HG03159 (cell line): Measurements from ENCODE around the gene USP10.
A peak's percentile ranks its signal among the peaks of the same experiment; 100 is the strongest.

Experiments
- ATAC-seq: cut with Tn5 transposase; IDR thresholded peaks from one replicate; pipeline ENCODE4 v1.9.1; 2021; ENCODE audit warnings: mild to moderate bottlenecking, moderate library complexity; ENCODE audit not compliant: unreplicated experiment

The USP10 gene, protein sequence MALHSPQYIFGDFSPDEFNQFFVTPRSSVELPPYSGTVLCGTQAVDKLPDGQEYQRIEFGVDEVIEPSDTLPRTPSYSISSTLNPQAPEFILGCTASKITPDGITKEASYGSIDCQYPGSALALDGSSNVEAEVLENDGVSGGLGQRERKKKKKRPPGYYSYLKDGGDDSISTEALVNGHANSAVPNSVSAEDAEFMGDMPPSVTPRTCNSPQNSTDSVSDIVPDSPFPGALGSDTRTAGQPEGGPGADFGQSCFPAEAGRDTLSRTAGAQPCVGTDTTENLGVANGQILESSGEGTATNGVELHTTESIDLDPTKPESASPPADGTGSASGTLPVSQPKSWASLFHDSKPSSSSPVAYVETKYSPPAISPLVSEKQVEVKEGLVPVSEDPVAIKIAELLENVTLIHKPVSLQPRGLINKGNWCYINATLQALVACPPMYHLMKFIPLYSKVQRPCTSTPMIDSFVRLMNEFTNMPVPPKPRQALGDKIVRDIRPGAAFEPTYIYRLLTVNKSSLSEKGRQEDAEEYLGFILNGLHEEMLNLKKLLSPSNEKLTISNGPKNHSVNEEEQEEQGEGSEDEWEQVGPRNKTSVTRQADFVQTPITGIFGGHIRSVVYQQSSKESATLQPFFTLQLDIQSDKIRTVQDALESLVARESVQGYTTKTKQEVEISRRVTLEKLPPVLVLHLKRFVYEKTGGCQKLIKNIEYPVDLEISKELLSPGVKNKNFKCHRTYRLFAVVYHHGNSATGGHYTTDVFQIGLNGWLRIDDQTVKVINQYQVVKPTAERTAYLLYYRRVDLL

DNA sequence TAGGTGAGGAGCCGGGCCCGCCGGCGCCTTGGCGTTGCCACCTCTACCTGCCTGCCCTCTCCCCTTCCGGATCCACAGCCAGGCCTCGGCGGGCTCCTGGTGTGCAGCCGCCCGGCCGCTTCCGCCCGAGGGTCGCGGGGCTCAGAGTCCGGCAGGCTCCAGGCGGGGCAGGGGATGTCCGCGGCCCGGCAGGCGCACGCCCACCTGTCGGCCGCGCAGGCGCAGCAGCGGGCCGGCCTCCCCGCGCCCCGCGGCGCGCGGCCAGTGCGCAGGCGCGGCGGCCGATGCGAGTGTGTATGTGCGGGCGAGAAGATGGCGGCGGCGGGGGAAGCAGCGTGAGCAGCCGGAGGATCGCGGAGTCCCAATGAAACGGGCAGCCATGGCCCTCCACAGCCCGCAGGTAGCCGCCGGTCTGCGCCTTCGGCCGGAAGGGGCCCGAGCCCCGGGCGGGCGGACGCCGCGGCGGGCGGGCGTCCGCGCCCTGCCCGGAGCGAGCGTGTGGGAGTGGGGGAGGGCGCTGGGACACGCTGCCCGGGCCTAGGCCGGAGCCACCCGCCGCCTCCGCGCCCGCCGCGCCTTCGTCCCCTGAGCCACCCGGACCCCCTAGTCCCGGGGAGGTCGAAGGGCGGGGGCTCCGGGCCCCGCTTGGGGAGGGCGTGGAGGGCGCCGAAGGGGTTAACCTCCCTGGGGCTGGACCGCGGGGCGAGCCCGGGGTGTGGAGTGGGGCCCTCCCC is at the start of gene USP10:
Gene USP10 (plus strand): TSS at position 289 of the 734 bp plus-strand sequence. CDS start 91 bp downstream, at position 380.
- ATAC-seq = peak; percentile 73

DNA sequence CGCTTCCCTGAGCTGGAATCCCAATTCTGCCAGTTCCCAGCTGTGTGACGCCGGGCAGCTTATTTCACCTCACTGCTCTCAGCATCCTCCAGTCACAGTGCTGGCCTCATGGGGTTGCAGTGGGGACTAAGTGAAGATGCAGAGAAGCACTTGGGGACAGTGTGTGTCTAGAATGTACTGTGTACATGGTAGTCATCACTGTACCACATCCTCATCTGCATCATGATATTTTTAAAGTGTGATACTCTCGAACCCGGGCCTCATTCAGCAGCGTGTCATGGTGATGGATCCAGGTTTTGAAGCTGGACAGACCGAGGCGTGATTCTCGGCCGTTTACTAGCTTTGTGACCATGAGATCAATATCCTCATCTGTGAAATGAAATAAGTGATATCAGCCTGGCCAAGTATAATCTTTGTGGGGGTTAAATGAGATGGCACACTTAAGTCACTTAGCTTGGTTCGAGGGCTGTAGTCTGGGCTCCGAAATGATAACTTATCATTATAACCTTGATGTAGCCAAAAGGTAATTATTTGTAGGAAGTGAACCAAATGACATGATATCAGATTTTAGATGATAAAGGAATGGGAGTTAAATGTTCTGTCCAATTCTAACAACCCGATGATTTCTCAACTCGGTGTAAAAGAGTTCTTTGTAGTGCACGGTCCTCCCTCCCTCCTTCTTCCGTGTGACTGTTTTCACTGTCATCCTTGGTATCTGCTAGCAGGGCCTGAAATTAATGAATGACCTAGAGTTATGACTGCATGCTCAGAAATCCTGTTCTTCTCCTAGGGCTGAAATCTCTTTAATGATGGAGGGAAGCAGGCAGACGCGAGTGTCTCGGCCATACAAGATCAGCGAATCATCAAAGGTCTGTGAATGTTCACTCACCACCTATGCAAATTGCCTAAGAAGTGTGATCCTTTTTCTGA is 49.5 kb upstream of the USP10 start:
- no peak for ATAC-seq

DNA sequence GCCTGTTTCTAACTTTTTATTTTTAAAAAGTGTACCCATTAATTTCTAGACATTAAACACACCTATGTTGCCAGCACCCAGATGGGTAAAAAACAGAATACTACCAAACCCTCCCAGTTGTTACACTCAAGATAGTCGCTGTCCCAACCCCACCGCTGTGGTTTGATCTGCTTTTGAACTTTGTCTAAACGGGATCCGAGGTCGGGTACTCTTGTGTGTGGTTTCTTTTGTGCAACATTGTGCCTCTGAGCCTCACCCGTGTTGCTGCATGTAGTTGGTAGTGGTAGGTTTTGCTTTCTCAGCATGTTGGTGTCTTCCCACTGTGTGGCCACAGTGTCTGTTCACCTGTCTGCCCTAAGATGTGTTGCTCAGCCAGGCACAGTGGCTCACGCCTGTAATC is 47.2 kb upstream of the USP10 start:
- ATAC-seq = no peak

DNA sequence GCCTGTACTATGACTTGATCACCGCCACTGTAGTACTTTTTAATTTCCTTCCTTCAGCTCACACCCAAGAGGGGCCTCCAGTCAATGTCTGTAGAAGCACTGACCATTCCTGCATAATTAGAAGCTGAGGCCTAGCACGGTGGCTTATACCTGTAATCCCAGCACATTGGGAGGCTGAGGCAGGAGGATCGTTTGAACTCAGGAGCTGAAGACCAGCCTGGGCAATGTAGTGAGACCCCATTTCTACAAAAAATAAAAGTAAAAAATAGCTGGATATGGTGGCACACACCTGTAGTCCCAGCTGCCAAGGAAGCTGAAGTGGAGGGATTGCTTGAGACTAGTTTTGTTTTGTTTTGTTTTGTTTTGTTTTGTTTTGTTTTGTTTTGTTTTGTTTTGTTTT is 45.6 kb upstream of the USP10 start:
- ATAC-seq = no peak

DNA sequence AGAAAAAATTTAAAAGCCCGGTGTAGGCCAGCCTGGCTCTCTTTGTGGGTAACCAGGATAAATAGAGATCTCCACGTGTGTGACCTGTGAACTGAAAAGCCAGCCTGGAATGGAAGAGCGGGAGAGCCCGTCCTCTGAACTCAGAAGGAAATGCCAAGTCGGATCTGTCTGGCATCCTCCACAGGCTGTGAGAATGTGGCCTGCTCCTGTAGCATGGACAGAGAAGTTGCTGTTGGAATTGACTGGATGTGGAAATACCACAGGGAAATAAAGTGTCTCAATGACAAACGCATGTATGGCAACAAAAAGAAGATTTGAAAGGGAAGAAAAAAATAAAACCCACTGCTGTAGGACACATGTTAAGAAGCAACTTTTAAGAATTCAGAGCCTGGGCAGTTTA is 44.8 kb upstream of the USP10 start:
- ATAC-seq = no peak

DNA sequence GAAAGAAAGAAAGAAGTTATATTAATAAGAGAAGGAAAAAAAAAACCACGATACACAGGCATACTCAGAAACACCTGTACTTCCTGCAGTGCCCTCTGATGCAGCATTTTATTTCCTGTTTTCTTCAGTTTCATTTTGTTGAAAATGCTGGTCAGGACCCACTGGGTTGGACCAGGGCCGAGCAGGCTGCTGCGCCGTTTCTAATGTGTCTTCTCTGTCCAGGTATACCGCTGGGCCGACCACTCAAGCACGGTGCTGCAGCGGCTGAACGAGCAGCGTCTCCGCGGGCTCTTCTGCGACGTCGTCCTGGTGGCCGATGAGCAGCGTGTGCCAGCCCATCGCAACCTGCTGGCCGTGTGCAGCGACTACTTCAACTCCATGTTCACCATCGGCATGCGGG is 43.2 kb upstream of the USP10 start:
- no peak for ATAC-seq

DNA sequence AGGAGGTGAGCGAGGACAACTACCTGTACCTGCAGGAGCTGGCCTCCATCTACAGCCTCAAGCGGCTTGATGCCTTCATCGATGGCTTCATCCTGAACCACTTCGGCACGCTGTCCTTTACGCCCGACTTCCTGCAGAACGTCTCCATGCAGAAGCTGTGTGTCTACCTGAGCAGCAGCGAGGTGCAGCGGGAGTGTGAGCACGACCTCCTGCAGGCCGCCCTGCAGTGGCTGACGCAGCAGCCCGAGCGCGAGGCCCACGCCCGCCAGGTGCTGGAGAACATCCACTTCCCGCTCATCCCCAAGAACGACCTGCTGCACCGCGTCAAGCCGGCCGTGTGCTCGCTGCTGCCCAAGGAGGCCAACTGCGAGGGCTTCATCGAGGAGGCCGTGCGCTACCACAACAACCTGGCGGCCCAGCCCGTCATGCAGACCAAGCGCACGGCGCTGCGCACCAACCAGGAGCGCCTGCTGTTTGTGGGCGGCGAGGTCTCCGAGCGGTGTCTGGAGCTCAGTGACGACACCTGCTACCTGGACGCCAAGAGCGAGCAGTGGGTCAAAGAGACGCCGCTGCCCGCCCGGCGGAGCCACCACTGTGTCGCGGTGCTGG is 42.5 kb upstream of the USP10 start:
- no peak for ATAC-seq

DNA sequence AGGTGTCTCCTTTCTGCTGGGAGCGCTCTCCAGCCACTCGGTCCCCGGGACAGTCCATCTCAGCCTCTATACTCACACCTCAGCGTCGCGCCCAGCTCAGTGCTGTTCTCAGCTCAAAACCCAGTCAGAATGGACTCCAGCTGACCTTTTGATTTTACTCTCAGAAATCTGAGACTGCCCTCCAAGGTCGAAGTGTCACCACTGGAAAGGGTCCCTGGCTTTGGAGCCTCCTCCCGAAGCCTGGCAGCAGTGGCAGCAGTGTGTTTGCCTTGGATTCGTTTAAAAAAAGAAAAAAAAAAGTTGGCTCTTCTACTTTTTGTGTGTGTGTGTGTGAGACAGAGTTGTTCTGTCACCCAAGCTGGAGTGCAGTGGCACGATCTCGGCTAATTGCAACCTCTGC is 41.1 kb upstream of the USP10 start:
- no peak for ATAC-seq

DNA sequence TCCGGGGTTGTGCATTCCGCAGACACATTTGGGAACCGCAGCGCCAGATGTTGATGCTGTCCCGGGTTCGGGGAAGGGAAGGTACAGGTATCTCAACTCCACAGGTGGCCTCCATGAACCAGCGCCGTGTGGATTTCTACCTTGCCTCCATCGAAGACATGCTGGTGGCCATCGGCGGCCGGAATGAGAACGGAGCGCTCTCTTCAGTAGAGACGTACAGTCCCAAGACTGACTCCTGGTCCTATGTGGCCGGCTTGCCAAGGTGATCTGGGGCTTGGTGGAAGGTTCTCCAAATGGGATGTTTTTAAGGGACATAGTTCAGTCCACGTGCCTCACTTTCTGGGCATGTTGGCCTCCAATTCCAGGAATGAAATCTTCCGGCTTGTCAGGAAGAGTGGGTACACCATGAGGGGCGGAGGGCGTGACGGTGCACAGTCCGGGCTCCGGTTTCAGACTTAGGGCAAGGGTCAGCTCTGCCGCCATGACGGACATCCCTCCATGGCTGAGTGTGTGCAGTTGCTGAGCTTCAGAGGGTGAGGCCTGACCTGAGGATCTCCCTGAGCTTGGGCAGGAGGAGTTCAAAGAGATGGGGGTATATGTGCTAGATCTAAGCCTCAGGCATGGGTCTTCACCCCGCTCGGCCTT is 40.0 kb upstream of the USP10 start:
- no peak for ATAC-seq

DNA sequence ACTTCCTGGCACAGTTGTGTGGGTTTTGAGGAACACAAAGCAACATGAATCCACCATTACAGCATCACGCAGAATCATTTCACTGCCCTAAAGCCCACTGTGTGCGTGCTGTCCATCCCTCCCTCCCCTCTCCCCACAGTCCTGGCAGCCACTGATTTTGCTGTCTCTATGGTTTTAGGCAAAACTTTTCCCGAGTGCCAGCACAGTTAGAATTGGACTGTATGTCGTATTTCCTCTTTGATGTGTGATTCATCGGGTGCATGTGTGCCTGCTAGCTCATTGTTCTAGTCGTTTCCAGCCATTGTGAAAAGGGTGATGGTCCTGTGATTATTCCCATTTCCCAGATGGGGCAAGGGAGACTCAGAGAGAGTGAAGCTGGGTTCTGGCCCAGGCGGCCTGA is 38.8 kb upstream of the USP10 start:
- no peak for ATAC-seq

DNA sequence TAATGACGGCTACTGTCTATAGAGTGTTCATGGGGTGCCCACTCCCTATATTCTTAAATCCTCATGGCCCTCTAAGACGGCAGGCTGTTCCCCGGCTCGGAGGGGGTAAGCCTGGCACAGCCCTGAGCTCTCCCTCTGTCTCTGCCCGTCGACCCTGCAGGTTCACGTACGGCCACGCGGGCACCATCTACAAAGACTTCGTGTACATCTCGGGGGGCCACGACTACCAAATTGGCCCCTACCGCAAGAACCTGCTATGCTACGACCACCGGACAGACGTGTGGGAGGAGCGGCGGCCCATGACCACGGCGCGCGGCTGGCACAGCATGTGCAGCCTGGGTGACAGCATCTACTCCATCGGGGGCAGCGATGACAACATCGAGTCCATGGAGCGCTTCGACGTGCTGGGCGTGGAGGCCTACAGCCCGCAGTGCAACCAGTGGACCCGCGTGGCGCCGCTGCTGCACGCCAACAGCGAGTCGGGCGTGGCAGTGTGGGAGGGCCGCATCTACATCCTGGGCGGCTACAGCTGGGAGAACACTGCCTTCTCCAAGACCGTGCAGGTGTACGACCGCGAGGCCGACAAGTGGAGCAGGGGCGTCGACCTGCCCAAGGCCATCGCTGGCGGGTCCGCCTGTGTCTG is 38.3 kb upstream of the USP10 start:
- no peak for ATAC-seq

DNA sequence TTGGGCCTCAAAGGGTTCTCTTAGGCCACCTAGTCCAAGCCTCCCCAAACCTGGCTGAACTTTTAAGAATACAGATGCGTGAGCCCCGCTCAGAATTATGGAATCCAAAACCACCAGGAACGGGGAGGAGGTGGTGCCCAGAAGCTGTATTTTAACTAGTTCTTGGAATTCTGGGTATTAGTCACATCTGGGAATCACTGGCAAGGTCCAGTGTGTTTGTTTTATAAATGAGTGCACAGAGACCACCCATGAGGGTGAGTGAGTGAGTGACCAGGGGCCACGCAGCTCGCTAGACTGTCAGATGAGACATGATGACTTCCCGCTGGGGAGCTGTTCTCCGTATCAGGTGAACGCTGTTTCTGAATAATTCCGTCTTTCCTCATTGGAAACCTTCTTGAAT is 37.3 kb upstream of the USP10 start:
- ATAC-seq = no peak

DNA sequence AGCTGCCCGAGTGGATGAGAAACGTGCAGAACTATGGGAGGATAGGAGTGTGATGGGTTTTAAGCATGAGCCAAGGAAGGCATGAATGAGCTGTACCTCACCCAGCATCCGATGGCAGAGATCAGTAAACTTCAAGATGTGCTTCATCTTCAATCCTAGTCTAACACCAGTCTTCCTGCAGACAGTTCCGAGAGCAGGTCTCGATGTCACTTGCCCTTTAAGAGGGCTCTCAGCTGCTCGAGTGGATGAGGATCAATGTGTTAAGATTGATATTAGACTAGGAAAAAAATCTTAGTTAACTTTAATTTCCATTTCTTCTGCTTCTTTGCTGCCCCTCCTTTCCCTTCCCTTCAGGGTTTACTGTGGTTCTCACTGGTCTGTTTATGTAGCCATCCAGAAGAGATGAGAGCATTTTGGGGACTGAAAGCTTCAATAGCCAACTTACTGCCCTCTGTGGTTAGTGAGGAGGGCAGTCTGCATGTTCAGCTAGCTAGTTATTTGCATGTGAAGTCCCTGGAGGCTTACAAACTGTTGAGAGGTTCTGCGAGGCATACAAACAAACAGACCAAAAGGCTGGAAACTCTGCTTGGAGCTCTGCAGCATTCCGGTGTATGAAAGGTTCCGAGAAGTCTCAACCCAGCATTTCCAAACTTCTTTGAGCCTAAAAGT is 36.2 kb upstream of the USP10 start:
- peak; percentile 83 for ATAC-seq

DNA sequence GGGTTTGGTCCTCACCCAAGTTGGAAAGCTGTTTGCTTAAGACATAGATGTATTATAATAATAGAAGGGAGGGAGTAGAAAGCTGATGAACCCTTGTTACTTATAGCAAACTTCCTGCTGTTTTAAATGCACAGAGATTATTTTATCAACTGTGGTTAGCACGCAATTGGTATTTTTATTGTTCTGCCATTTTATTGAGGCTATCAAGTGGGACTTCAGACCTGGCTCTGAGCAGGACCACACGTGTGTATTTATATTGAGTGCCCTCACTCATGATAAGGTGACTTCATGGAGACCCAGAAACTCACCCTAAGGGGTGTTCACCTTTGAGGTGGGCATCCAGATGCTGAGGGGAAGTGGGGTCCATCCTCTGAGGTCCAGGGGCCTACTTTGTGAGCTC is 34.4 kb upstream of the USP10 start:
- no peak for ATAC-seq

DNA sequence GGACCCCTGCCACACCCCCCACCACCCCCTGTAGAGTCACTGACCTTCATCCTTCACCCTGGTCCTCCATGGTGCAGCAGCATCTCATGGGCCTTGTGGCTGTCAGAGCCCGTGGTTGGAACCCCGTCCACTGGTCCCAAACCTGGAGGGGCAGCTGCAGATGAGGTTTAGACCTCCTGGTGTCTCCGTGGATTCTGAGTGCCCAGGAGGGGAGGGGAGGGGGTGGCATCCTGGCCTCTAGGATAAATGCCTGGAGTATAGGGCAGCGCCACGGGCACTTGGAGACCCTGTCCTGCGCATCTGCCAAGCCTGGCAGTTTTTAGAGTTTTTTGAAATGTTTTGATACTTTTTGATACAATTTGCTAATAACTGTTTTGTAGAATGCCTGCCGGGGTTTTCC is 34.0 kb upstream of the USP10 start:
- ATAC-seq = no peak

DNA sequence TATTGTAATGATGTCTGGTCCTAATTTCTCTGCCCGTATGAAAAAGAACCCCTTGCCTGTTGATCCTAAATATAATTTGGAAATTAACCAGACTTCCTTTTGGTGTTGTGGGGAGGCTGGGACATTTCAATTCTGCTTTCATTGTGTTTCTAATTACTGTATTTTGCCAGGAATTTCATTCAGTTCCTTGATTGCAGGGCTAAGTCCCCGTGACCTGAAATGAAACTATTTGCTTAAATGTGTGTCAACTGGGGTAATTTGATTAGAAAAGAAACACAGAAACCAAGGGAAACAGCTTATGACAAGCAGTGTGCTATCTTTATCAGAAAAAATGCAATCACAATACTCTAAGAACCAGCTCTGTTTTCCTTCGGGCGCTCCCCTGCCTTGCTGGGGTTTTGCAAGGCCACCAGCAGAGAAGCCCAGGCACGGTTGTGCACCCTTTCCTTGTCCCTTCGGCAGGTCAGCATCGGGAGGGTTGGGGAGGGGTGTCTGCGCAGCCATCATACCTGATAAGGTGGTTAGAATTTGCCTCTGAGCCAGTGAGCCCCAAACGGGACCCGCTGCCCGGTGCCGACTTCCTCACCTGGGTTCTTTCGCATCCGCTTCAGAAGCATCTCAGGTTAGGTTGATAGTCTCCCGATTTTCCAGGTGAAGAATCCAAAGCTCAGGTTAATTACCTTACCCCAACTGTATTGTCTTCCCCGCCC is 32.0 kb upstream of the USP10 start:
- ATAC-seq = no peak

DNA sequence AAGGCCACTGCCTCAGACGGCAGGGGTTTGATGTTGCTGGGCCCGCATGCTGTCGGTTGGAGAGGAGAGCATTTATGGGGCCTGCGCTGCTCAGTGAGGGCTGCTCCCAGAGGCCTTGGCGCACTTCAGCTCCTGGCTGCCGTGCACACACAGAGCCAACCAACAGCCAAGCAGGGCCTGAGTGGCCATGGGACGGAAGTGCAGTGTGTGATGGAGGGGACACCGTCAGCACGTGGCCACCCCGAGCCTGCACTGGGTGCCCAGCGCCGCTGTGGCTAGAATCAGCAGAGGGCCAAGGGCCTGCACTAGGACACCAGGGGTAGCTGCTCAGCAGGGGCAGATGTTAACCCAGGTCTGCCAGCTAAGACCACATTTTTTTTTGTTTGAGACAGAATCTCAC is 29.7 kb upstream of the USP10 start:
- no peak for ATAC-seq
